Measurements from ENCODE around the gene VWA5B2. TPM values are rescaled to one million over a fixed set of nuclear protein-coding genes. Genes with fewer than 3 reads are reported as not detected.

Gene VWA5B2
- total RNA-seq, 4 donors from 2014 or later: not detected

DNA sequence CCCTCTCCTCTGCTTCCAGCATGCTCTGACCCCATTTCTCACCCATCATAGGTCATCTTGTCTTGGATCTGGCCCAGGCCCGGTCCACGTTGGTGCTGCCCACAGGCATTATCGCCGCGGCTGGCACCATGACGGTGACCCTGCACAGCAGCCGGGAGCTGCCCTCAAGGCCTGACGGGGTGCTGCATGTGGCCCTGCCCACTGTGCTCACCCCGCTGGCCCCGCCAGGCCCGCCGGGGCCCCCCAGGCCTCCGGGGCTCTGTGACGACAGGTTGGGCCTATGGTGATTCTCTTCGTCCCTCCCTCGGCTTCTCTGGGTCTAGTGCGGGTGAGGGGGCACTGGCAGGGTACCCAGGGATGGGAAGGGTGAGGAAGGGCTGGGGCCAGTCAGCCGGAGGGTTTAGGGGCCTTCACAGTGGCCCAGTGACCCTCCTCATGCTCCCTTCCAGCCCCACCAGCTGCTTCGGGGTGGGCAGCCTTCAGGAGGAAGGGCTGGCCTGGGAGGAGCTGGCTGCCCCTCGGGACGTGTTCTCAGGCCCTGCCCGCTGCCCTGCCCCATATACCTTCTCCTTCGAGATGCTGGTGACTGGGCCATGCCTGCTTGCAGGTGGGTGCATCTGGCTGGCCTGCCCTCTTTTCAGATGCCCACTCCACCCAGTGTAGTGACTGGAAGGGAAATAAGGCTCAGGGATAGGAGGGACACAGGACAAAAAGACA lies 3.9 kb downstream of the VWA5B2 start:
- WGBS, 2 donors: 88 to 89% methylated on average over 20 to 23 of the region's 23 CpGs
- no peak for DNase-seq (ENCODE audit: low spot score in 2 of 2)
- no peak overlapping the region for H3K4me3 ChIP-seq (ENCODE audit: low read depth, poor library complexity, severe bottlenecking)
- intact Hi-C loops (cut with DNase I; ENCODE audit: low total_unique reads): no loop called here
- TF ChIP-seq, protein P1, sequence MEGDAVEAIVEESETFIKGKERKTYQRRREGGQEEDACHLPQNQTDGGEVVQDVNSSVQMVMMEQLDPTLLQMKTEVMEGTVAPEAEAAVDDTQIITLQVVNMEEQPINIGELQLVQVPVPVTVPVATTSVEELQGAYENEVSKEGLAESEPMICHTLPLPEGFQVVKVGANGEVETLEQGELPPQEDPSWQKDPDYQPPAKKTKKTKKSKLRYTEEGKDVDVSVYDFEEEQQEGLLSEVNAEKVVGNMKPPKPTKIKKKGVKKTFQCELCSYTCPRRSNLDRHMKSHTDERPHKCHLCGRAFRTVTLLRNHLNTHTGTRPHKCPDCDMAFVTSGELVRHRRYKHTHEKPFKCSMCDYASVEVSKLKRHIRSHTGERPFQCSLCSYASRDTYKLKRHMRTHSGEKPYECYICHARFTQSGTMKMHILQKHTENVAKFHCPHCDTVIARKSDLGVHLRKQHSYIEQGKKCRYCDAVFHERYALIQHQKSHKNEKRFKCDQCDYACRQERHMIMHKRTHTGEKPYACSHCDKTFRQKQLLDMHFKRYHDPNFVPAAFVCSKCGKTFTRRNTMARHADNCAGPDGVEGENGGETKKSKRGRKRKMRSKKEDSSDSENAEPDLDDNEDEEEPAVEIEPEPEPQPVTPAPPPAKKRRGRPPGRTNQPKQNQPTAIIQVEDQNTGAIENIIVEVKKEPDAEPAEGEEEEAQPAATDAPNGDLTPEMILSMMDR (IDR thresholded peaks at IDR 0.05): no peak
- no peak for TF ChIP-seq POLR2A (IDR thresholded peaks at IDR 0.05)

DNA sequence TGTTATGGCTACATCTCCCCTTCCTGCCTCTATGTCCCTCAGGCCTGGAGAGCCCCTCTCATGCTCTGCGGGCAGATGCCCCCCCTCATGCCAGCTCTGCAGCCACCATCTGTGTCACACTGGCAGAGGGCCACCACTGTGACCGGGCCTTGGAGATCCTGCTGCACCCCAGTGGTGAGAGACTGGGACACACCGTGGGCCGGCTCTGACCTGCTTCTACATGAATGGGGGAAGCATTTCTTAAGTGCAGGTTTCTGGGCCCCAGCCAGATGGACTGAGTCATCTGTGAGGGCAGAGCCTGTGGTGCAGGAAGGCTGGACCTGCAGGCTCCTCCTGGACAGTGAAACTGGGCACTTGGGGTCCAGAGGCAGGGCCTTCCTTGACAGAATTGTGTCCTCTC lies 4.8 kb downstream of the VWA5B2 start:
- intact Hi-C loops (cut with DNase I; ENCODE audit: low total_unique reads): no loop called here
- H3K4me3 ChIP-seq (ENCODE audit: low read depth, poor library complexity, severe bottlenecking): no peak overlapping the region
- no peak for DNase-seq (ENCODE audit: low spot score in 2 of 2)
- 20 to 36% methylated on average over 4 of the region's 4 CpGs for WGBS, 2 donors
- no peak for TF ChIP-seq POLR2A (IDR thresholded peaks at IDR 0.05)
- TF ChIP-seq, protein P1 (IDR thresholded peaks at IDR 0.05): no peak

DNA sequence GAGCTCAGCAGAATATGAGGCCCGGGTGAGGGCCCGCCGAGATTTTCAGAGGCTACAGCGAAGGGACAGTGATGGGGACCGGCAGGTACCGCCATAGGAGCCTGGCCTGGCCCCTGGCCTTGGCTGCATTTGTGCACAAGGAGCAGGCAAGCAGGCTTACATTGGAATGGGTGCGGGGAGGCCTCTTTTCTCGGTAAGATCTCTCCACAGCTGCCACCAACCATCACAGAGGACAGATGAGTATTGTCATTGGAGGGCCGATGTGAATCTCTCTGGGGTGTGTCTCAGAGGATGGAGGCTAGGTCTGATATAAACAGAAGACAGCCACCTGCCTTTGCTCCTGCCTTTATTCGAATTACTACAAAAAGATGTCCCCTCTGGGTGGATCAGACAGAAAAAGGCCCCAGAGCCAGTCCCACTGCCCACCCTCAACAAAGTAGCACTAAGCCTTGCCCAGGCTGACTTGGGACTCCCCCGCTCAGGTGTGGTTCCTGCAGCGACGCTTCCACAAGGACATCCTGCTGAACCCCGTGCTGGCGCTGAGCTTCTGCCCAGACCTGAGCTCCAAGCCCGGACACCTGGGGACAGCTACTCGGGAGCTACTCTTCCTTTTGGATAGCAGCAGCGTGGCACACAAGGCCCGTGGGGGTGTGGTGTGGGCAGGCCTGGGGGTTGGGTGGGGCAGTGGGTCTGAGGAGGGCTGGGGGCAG lies 5.4 kb downstream of the VWA5B2 start:
- intact Hi-C loops (cut with DNase I; ENCODE audit: low total_unique reads): no loop called here
- H3K4me3 ChIP-seq (ENCODE audit: low read depth, poor library complexity, severe bottlenecking): no peak overlapping the region
- no peak for TF ChIP-seq POLR2A (IDR thresholded peaks at IDR 0.05)
- TF ChIP-seq, protein P1 (IDR thresholded peaks at IDR 0.05): no peak
- WGBS, 2 donors: 84 to 85% methylated on average over 18 to 19 of the region's 19 CpGs
- DNase-seq (ENCODE audit: low spot score in 2 of 2): no peak

DNA sequence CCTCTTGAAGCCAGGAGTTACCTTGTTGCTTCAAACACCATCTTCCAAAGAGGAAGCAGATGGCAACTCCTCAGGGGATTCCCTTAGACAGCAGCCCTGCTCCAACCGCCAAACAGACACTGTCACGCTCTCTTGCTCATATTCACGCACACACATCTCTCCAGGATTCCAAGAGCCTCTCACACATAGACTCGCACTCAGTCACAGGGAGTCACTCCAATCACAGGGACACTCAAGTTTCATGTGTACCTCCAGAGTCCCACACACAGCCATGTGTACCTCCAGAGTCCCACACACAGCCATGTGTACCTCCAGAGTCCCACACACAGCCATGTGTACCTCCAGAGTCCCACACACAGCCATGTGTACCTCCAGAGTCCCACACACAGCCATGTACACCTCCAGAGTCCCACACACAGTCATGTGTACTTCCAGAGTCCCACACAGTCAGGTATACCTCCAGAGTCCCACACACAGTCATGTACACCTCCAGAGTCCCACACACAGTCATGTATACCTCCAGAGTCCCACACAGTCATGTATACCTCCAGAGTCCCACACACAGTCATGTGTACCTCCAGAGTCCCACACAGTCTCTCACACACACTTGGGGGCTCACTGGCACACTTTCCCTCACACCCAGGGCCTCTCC lies 6.1 kb downstream of the VWA5B2 start:
- intact Hi-C loops (cut with DNase I; ENCODE audit: low total_unique reads): no loop called here
- WGBS, 2 donors: 78 to 81% methylated on average over 4 of the region's 4 CpGs
- DNase-seq (ENCODE audit: low spot score in 2 of 2): no peak
- no peak overlapping the region for H3K4me3 ChIP-seq (ENCODE audit: low read depth, poor library complexity, severe bottlenecking)
- TF ChIP-seq, protein P1 (IDR thresholded peaks at IDR 0.05): no peak
- TF ChIP-seq POLR2A (IDR thresholded peaks at IDR 0.05): no peak

DNA sequence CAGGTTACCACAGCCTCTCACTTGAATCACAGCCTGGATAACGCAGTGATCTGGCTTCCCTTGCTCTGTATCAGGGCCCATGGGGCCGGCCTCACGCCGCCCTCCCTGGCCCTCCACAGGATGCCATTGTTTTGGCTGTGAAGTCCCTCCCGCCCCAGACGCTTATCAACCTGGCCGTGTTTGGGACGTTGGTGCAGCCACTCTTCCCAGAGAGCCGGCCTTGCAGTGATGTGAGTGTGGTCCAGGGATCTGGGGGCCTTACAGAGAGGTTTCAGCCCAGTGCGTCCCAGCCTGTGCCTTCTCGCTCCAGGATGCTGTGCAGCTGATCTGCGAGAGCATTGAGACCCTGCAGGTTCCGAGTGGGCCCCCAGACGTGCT lies 6.6 kb downstream of the VWA5B2 start:
- intact Hi-C loops (cut with DNase I; ENCODE audit: low total_unique reads): no loop called here
- no peak for DNase-seq (ENCODE audit: low spot score in 2 of 2)
- TF ChIP-seq, protein P1 (IDR thresholded peaks at IDR 0.05): no peak
- no peak for TF ChIP-seq POLR2A (IDR thresholded peaks at IDR 0.05)
- H3K4me3 ChIP-seq (ENCODE audit: low read depth, poor library complexity, severe bottlenecking): no peak overlapping the region
- 70 to 74% methylated on average over 12 to 14 of the region's 14 CpGs for whole genome bisulfite sequencing, 2 donors

All from lower leg skin (tissue), 4 donors.